HCT116 (cell line): ENCODE data around the gene NRAP. TPM values are rescaled to one million over a fixed set of nuclear protein-coding genes. Genes with fewer than 3 reads are reported as not detected.

ENCODE experiments used
- ATAC-seq: fragments of 200-7000 bp; cut with Tn5 transposase; 2 replicates; pipeline ENCODE4 v1.9.1; 2020; ENCODE audit warnings: mild to moderate bottlenecking, moderate library complexity
- BruUV-seq: library from RNA; stranded (reverse); fragments of 400-500 nt; replicated peaks from 2 replicates; lab custom pipeline; 2021; lab: Mats Ljungman, UMichigan
- CTCF ChIA-PET: fragments of 300-600 bp; sonication (Branson Sonifier 250); formaldehyde crosslinking; loops from one replicate; lab custom pipeline; 2021; ENCODE audit warnings: antibody characterized with exemption; lab: Charles Lee
- POLR2A ChIA-PET: fragments of 300-600, 350-600 bp; sonication (Branson Sonifier 250); formaldehyde crosslinking; loops from one replicate; lab custom pipeline; 2021; ENCODE audit warnings: antibody characterized with exemption; lab: Charles Lee
- RAD21 ChIA-PET, 2 experiments: fragments of 300-600 bp; sonication (Branson Sonifier 250); formaldehyde crosslinking; loops; one replicate each; lab custom pipeline; 2023; ENCODE audit warnings: low total read pairs in 2 of 2; ENCODE audit not compliant: uncharacterized antibody in 2 of 2, unreplicated experiment in 2 of 2, low non-redundant PET in 1 of 2; lab: Charles Lee
- DNase-seq: peaks from one replicate; pipeline ENCODE4 v3.0.0-alpha.2; 2010; ENCODE audit warnings: low read depth, low spot score
- H2AFZ ChIP-seq: fragments of 200-600 bp; shearing (Covaris generic), sonication (generic); 2 replicates; pipeline ENCODE4 v1.6.1; 2017; ENCODE audit warnings: low read depth, mixed run types, mixed read lengths, antibody characterized with exemption, low read length; ENCODE audit not compliant: poor library complexity, severe bottlenecking
- H3K27ac ChIP-seq: 2 replicates; pipeline ENCODE4 v1.5.1; 2012; ENCODE audit warnings: low read depth, low read length
- H3K27me3 ChIP-seq: fragments of 200-600 bp; sonication (generic); 2 replicates; pipeline ENCODE4 v1.6.1; 2016; ENCODE audit warnings: mixed run types, low read length, mixed read lengths; ENCODE audit not compliant: insufficient read depth
- H3K36me3 ChIP-seq, 2 experiments: fragments of 200-500 bp in 1 of 2; fragments of 200-600 bp in 1 of 2; sonication (Bioruptor generic) in 1 of 2; sonication (generic) in 1 of 2; 2 replicates each; pipeline versions ENCODE4 v1.5.1 to v1.6.1; 2014 to 2016; ENCODE audit warnings: low read length in 2 of 2, inconsistent platforms in 1 of 2, mixed read lengths in 1 of 2, mixed run types in 1 of 2; ENCODE audit not compliant: insufficient read depth in 2 of 2, control insufficient read depth in 1 of 2
- H3K4me1 ChIP-seq, 2 experiments: fragments of 200-600 bp in 1 of 2; sonication (generic) in 1 of 2; 2 replicates each; pipeline versions ENCODE4 v1.5.1 to v1.6.1; 2012 to 2017; ENCODE audit warnings: low read length in 2 of 2, inconsistent platforms in 1 of 2, mild to moderate bottlenecking in 1 of 2, mixed read lengths in 1 of 2, mixed run types in 1 of 2, moderate library complexity in 1 of 2; ENCODE audit not compliant: insufficient read depth in 2 of 2, control insufficient read depth in 1 of 2
- H3K4me2 ChIP-seq: fragments of 200-600 bp; sonication (generic); 2 replicates; pipeline ENCODE4 v1.6.1; 2017; ENCODE audit warnings: mixed run types, low read length, mixed read lengths
- H3K4me3 ChIP-seq, 2 experiments: fragments of 200-600 bp in 1 of 2; sonication (generic) in 1 of 2; replicated peaks in 1 of 2; 2 replicates each; pipeline ENCODE4 v1.5.1; 2011 to 2016; ENCODE audit warnings: low read length in 2 of 2, control low read depth in 1 of 2, low read depth in 1 of 2, mild to moderate bottlenecking in 1 of 2, mixed read lengths in 1 of 2, mixed run types in 1 of 2
- H3K79me2 ChIP-seq: fragments of 200-600 bp; sonication (generic); 2 replicates; pipeline ENCODE4 v1.6.1; 2017; ENCODE audit warnings: mild to moderate bottlenecking, mixed run types, low read length, moderate library complexity, mixed read lengths; ENCODE audit not compliant: insufficient read depth
- H3K9ac ChIP-seq: fragments of 200-600 bp; sonication (generic); 2 replicates; pipeline ENCODE4 v1.6.1; 2016; ENCODE audit warnings: low read length, mixed read lengths
- H3K9me2 ChIP-seq: fragments of 200-600 bp; sonication (generic), shearing (Covaris generic); 2 replicates; pipeline ENCODE4 v1.6.1; 2017; ENCODE audit warnings: mixed run types, mild to moderate bottlenecking, moderate library complexity; ENCODE audit not compliant: insufficient read depth
- H3K9me3 ChIP-seq, 2 experiments: fragments of 200-500 bp in 1 of 2; fragments of 200-600 bp in 1 of 2; sonication (Bioruptor generic) in 1 of 2; sonication (generic) in 1 of 2; 2 replicates each; pipeline ENCODE4 v1.6.1; 2014 to 2017; ENCODE audit warnings: low read length in 2 of 2, mixed read lengths in 2 of 2, inconsistent platforms in 1 of 2, low read depth in 1 of 2, mild to moderate bottlenecking in 1 of 2, mixed run types in 1 of 2, moderate library complexity in 1 of 2; ENCODE audit not compliant: control insufficient read depth in 1 of 2, insufficient read depth in 1 of 2
- H4K20me1 ChIP-seq: fragments of 200-600 bp; sonication (generic), shearing (Covaris generic); 2 replicates; pipeline ENCODE4 v1.6.1; 2017; ENCODE audit warnings: mixed run types, mild to moderate bottlenecking, moderate library complexity; ENCODE audit not compliant: insufficient read depth
- CBX3 ChIP-seq: IDR thresholded peaks from 2 replicates; pipeline ENCODE4 v1.6.1; 2012; ENCODE audit warnings: low read depth
- CEBPB ChIP-seq: IDR thresholded peaks from 2 replicates; pipeline ENCODE4 v1.6.1; 2012; ENCODE audit warnings: low read depth
- EZH2 ChIP-seq: fragments of 200-600 bp; sonication (generic); IDR thresholded peaks from 2 replicates; pipeline ENCODE4 v1.6.1; 2017; ENCODE audit warnings: antibody characterized with exemption, mixed run types
- EZH2phosphoT487 ChIP-seq: fragments of 200-600 bp; IDR thresholded peaks from 2 replicates; pipeline ENCODE4 v1.6.1; 2018; ENCODE audit warnings: antibody characterized with exemption, borderline replicate concordance
- JUND ChIP-seq: IDR thresholded peaks from 2 replicates; pipeline ENCODE4 v1.6.1; 2012
- POLR2A ChIP-seq: IDR thresholded peaks from 2 replicates; pipeline ENCODE4 v1.7.0; 2011; ENCODE audit warnings: borderline replicate concordance; ENCODE audit not compliant: insufficient read depth, insufficient read length; ENCODE audit errors: extremely low read depth
- RAD21 ChIP-seq: IDR thresholded peaks from 2 replicates; pipeline ENCODE4 v1.6.1; 2012; ENCODE audit warnings: low read depth, mild to moderate bottlenecking
- SIN3A ChIP-seq: IDR thresholded peaks from 2 replicates; pipeline ENCODE4 v1.6.1; 2012; ENCODE audit warnings: low read depth
- SP1 ChIP-seq: IDR thresholded peaks from 2 replicates; pipeline ENCODE4 v1.6.1; 2012; ENCODE audit warnings: low read depth
- ZFX ChIP-seq: fragments of 450-650 bp; IDR thresholded peaks from 2 replicates; pipeline ENCODE4 v1.6.1; 2017
- ZNF274 ChIP-seq: fragments of 200-500 bp; sonication (Bioruptor generic); IDR thresholded peaks from 2 replicates; pipeline ENCODE4 v1.6.1; 2014; ENCODE audit warnings: mild to moderate bottlenecking, low read depth, low read length, inconsistent platforms
- intact Hi-C: fragments of 100-400 bp; cut with micrococcal nuclease; formaldehyde crosslinking; loops from 2 replicates; pipeline ENCODE4 v1.10.0; 2022
- total RNA-seq: library from RNA; stranded (reverse); gene quantifications from one replicate; pipeline ENCODE4 v1.2.1, GENCODE V29; 2021; ENCODE audit not compliant: unreplicated experiment
- TF ChIP-seq, protein P1 (sequence below): IDR thresholded peaks from 2 replicates; pipeline ENCODE4 v1.6.1; 2011; ENCODE audit warnings: mild to moderate bottlenecking, low read length, moderate library complexity; ENCODE audit not compliant: insufficient replicate concordance; ENCODE audit errors: extremely low read depth
- TF ChIP-seq, protein P2 (sequence below), 3 experiments: fragments of 200-600 bp in 1 of 3; sonication (generic) in 1 of 3; IDR thresholded peaks in 2 of 3; conservative IDR thresholded peaks in 1 of 3; 2 replicates each; pipeline ENCODE4 v1.5.1; 2012 to 2017; ENCODE audit warnings: low read depth in 2 of 3, low read length in 2 of 3, antibody characterized with exemption in 1 of 3, borderline replicate concordance in 1 of 3, control low read depth in 1 of 3, mild to moderate bottlenecking in 1 of 3, mixed read lengths in 1 of 3, mixed run types in 1 of 3, moderate library complexity in 1 of 3; ENCODE audit not compliant: insufficient read depth in 1 of 3

NRAP gene
- total RNA-seq, 1 experiment from 2014 or later = not detected

DNA sequence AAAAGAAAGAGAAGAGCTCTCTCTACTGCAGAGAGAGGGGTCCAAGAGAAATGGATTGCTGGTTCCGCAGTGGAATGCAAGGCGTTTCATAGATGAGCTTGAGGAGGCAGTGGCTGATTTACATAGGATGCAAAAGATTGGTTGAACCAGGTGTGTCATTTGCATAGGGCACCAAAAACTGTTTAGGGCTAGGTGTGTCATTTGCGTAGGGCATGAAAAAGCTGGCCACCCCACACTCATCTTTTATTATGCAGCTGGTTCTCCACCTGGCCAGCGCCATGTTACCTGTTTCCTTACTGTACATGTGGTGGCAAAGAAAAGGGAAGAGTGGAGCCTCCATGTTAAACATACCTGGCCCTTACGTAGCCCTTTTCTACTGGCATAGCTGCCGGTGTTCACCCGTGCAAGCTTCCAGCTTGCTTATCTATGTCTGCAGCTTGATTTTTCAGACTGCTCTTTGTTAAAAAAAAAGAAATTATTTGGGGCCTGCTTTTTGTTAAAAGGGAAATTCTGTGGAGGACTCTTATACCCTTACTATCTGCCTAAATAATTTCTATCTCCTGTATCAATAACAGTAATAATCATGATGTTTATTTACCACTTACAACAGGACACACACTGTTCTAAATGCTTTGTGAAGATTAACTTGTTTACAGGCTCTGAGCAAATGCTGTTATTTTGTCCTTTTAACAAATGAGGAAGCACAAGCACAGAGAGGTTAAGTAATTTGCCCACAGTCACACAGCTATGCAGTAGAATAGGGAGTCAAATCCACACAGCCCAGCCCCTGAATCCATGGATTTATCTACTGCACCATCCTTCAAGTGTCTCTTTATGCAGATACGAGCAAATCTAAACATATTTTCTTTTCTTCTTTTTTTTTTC lies 49.2 kb upstream of the NRAP start:
- Histone ChIP-seq H3K36me3 (no peaks in the 10 kb centered on the region; a peak in 1 of 4 replicates), H3K9ac (no peak overlapping the region), H3K79me2 (no peaks in the 10 kb centered on the region; the same call in 1 of the 2 replicates), H3K4me1 (no peaks in the 10 kb centered on the region), H4K20me1 (no peaks in the 10 kb centered on the region), H3K9me2 (no peaks in the 10 kb centered on the region), H3K9me3 (no peaks in the 10 kb centered on the region), H3K4me3 (no peak overlapping the region), H3K27me3 (no peaks in the 10 kb centered on the region), H3K27ac (no peak overlapping the region), H2AFZ (no peak overlapping the region), H3K4me2 (no peak overlapping the region)
- TF ChIP-seq, protein P1, sequence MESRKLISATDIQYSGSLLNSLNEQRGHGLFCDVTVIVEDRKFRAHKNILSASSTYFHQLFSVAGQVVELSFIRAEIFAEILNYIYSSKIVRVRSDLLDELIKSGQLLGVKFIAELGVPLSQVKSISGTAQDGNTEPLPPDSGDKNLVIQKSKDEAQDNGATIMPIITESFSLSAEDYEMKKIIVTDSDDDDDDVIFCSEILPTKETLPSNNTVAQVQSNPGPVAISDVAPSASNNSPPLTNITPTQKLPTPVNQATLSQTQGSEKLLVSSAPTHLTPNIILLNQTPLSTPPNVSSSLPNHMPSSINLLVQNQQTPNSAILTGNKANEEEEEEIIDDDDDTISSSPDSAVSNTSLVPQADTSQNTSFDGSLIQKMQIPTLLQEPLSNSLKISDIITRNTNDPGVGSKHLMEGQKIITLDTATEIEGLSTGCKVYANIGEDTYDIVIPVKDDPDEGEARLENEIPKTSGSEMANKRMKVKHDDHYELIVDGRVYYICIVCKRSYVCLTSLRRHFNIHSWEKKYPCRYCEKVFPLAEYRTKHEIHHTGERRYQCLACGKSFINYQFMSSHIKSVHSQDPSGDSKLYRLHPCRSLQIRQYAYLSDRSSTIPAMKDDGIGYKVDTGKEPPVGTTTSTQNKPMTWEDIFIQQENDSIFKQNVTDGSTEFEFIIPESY = no peak
- TF ChIP-seq ZNF274 (no peak), CBX3 (no peak), ZFX (no peak), JUND (no peak), EZH2 (no peak), SIN3A (no peak), POLR2A (no peak), SP1 (no peak), EZH2phosphoT487 (no peak), CEBPB (no peak), RAD21 (no peak)
- TF ChIP-seq, protein P2, sequence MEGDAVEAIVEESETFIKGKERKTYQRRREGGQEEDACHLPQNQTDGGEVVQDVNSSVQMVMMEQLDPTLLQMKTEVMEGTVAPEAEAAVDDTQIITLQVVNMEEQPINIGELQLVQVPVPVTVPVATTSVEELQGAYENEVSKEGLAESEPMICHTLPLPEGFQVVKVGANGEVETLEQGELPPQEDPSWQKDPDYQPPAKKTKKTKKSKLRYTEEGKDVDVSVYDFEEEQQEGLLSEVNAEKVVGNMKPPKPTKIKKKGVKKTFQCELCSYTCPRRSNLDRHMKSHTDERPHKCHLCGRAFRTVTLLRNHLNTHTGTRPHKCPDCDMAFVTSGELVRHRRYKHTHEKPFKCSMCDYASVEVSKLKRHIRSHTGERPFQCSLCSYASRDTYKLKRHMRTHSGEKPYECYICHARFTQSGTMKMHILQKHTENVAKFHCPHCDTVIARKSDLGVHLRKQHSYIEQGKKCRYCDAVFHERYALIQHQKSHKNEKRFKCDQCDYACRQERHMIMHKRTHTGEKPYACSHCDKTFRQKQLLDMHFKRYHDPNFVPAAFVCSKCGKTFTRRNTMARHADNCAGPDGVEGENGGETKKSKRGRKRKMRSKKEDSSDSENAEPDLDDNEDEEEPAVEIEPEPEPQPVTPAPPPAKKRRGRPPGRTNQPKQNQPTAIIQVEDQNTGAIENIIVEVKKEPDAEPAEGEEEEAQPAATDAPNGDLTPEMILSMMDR (IDR thresholded peaks at IDR 0.05 in 2 of 3, conservative IDR thresholded peaks at IDR 0.05 in 1 of 3; ENCODE audit: borderline replicate concordance in 1 of 3, insufficient read depth in 1 of 3, low read depth in 2 of 3, low read length in 2 of 3) = no peak
- ChIA-PET POLR2A (no interaction called here), RAD21 (no interaction called here), CTCF (interaction anchor here (0.7 to 0.8 kb wide), 2 partner anchors 34 to 86 kb away, joined by 3 read pairs; partner anchors contain the start of gene CASP7)
- intact Hi-C loops = no loop called here
- no TSS peak for BruUV-seq
- DNase-seq (no peak), ATAC-seq (no peak)
